ENCODE results near the gene HIRA. TPM values are rescaled to one million over a fixed set of nuclear protein-coding genes. Genes with fewer than 3 reads are reported as not detected.

The HIRA gene
- total RNA-seq, 1 experiment from 2014 or later: 15.1 TPM

DNA sequence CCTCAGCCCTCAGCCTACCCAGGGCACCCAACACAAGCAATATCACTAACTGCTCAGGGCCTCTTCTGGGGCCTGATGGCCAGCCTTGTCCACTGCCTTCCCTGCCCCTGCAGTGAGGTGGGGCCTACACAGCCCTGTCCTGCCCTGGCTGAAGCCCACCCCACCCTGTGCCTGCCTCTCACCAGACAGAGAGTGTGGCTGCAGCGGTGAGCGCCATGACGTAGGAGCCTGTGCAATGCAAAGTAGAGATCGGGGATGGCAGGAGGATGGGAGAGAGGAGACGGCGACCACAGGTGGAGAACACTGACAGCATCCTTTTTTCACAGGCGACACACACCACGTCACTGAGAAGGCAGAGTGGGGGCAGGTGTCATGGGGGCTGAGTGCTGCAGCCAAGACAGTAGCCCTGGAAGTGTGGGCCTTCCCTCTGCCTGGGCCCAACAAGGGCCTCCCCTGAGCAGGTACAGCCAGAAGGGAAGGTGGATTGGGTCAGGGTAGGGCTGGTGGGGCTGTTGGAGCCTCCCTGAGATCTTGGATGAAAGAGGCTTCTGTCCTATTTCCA lies 74.7 kb downstream of the HIRA start:
- no peak for DNase-seq (ENCODE audit: low read depth, low spot score)
- in situ Hi-C loops (cut with HindIII; ENCODE audit: low pct_unique_long_range_greater_than_20kb, low sequenced_read_pairs): no loop called here

- no peak for DNase-seq (ENCODE audit: low read depth, low spot score)
- in situ Hi-C loops (cut with HindIII; ENCODE audit: low pct_unique_long_range_greater_than_20kb, low sequenced_read_pairs): no loop called here
Observed at GRCh38 chr22:19355413-19356157, 75.9 kb downstream of the HIRA start.

- in situ Hi-C loops (cut with HindIII; ENCODE audit: low pct_unique_long_range_greater_than_20kb, low sequenced_read_pairs): no loop called here
- no peak for DNase-seq (ENCODE audit: low read depth, low spot score)
Observed at GRCh38 chr22:19354201-19354600, 77.3 kb downstream of the HIRA start.

- no peak for DNase-seq (ENCODE audit: low read depth, low spot score)
- in situ Hi-C loops (cut with HindIII; ENCODE audit: low pct_unique_long_range_greater_than_20kb, low sequenced_read_pairs): no loop called here
Observed at GRCh38 chr22:19353363-19354131, 78.0 kb downstream of the HIRA start.

DNA sequence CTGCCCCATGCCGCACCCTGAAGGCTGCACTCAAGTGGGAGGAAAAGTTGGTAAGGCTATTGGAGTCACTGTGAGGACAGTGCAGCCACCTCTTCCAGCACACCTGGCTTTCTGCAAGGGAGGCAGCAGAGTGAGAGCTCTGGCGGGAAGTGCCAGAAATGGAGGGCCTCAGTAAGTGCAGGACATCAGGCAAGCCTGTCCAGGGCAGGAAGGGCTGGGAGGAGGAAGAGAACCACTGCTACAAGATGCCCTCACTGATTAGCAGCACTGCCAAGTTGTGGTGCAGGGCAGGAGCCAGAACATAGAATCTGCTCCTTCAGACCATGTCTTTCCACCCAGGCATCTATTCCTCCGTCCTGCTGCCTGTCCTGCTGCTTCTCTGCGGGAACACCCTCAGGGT lies 78.8 kb downstream of the HIRA start:
- DNase-seq (ENCODE audit: low read depth, low spot score): no peak
- in situ Hi-C loops (cut with HindIII; ENCODE audit: low pct_unique_long_range_greater_than_20kb, low sequenced_read_pairs): no loop called here

DNA sequence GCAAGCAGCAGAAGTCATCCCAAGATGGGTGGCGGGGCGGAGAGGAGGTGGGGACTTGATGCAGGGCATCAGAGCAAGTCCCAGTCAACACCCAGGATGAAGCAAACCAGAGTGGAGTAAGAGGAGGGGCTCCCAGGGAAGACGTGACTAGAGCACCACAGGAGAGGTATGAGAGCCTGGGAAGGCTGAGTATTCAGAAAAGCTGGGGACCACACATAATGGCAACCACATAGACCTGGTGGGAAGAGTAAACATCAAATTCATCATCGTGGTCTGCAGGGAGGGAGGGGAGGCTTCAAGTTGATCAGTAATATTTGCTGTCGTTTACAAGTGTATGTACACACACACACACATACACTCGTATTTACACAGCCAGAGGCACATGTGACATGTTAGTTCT lies 79.3 kb downstream of the HIRA start:
- in situ Hi-C loops (cut with HindIII; ENCODE audit: low pct_unique_long_range_greater_than_20kb, low sequenced_read_pairs): no loop called here
- no peak for DNase-seq (ENCODE audit: low read depth, low spot score)

DNA sequence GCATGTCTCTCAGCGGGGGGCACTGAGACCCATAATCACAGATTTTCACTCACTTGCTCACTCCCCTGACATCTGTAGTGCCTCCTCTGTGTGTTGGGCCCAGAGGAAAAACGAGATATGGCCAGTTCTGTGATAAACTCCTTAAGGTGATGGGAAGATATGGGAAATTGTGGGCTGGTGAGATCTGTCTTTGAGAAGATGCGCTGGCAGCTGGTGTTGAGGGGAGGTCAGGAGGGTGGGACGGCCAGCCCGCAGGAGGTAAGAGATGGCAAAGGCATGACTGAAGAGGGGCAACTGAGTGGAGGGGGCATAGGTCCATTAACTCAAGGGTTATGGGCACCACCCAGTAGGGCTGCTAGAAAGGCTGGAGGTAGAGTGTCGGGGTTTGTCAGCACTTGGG lies 79.9 kb downstream of the HIRA start:
- DNase-seq (ENCODE audit: low read depth, low spot score): no peak
- in situ Hi-C loops (cut with HindIII; ENCODE audit: low pct_unique_long_range_greater_than_20kb, low sequenced_read_pairs): no loop called here

DNA sequence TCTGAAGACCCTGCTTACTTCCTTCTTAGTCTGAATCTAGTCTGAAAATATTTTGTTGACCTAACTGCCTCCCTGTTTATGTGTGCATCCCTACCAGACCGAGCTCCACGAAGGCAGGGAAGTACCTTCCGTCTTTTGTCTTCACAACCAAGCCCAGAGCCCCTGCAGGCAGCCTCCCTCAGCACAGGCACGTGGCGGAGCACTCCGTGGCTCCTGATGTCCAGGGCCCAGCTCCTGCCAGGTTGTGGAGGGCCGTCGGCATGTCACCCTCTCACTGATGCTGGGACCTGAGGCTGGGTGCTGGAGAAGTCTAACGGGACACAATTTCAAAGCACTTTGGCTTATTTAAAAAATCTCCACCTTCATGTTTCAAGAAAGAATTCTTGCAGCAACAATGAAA lies 80.6 kb downstream of the HIRA start:
- DNase-seq (ENCODE audit: low read depth, low spot score): no peak
- in situ Hi-C loops (cut with HindIII; ENCODE audit: low pct_unique_long_range_greater_than_20kb, low sequenced_read_pairs): no loop called here

DNA sequence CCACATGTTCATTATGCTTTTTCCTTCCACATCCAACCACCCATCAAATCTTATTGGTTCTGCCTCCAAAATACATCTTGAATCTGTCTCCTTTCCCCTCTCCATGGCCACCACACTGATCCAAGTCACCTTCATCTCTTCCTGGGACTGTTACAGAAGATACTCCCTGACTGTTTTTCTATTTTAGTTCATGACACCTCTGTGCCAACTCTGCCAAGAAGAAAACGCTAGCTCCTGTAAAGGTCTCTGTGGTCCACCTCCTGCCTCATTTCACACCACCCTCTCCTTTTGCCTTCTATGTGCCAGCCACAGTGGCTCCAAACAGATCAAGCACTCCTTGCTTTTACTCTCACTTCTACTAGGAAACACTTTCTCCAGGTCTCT lies 81.1 kb downstream of the HIRA start:
- in situ Hi-C loops (cut with HindIII; ENCODE audit: low pct_unique_long_range_greater_than_20kb, low sequenced_read_pairs): no loop called here
- DNase-seq (ENCODE audit: low read depth, low spot score): no peak

DNA sequence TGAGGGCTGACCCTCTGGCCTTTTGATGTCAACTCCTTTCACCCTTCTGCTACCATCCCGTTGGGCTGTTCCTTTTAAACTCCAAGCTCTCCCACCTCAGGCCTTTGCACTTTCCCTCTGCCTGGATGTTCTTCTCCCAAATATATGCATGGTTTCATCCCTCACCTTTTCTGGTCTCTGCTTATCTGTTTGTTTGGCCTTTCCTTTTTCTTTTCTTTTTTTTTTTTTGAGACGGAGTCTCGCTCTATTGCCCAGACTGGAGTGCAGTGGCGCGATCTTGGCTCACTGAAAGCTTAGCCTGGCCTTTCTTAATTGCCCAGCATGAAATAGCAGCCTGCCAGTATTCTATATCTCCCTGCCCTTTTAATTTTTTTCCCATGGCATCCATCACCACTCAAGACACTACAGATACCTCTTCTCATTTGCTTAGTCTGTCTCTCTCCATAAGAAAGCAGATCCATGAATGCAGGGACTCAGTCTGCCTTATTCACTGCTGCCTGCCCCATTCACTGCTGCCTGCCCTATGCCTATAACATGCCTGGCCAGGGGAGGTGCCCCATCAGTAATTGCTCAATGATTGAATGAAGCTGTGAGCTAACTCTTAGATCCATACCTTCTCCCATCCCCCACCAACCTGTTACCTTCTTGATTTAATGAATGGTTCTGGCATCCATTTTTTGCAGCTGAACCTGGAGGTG lies 81.6 kb downstream of the HIRA start:
- no peak for DNase-seq (ENCODE audit: low read depth, low spot score)
- in situ Hi-C loops (cut with HindIII; ENCODE audit: low pct_unique_long_range_greater_than_20kb, low sequenced_read_pairs): no loop called here

GRCh38 chr22:19346677-19347265 lies 84.8 kb downstream of the HIRA start:
- in situ Hi-C loops (cut with HindIII; ENCODE audit: low pct_unique_long_range_greater_than_20kb, low sequenced_read_pairs): no loop called here
- no peak for DNase-seq (ENCODE audit: low read depth, low spot score)

GRCh38 chr22:19344420-19344819 lies 87.1 kb downstream of the HIRA start:
- in situ Hi-C loops (cut with HindIII; ENCODE audit: low pct_unique_long_range_greater_than_20kb, low sequenced_read_pairs): no loop called here
- no peak for DNase-seq (ENCODE audit: low read depth, low spot score)

GRCh38 chr22:19343470-19343869 lies 88.1 kb downstream of the HIRA start:
- no peak for DNase-seq (ENCODE audit: low read depth, low spot score)
- in situ Hi-C loops (cut with HindIII; ENCODE audit: low pct_unique_long_range_greater_than_20kb, low sequenced_read_pairs): no loop called here

GRCh38 chr22:19341500-19341899 lies 90.0 kb downstream of the HIRA start:
- in situ Hi-C loops (cut with HindIII; ENCODE audit: low pct_unique_long_range_greater_than_20kb, low sequenced_read_pairs): no loop called here
- no peak for DNase-seq (ENCODE audit: low read depth, low spot score)

DNA sequence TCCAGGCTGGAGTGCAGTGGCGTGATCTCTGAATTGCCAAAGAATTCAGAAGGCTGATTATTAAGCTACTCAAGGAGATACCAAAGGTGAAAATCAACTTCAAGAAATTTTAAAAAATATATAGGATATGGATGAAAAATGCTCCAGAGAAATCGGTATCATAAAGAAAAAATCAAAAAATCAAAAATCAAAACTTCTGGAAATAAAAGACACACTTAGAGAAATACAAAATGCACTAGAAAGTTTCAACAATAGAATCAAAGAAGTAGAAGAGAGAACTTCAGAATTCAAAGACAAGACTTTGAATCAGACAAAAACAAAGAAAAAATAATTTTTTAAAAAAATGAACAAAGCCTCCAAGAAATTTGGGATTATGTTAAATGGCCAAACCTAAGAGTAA lies 94.4 kb downstream of the HIRA start:
- in situ Hi-C loops (cut with HindIII; ENCODE audit: low pct_unique_long_range_greater_than_20kb, low sequenced_read_pairs): no loop called here
- DNase-seq (ENCODE audit: low read depth, low spot score): no peak

DNA sequence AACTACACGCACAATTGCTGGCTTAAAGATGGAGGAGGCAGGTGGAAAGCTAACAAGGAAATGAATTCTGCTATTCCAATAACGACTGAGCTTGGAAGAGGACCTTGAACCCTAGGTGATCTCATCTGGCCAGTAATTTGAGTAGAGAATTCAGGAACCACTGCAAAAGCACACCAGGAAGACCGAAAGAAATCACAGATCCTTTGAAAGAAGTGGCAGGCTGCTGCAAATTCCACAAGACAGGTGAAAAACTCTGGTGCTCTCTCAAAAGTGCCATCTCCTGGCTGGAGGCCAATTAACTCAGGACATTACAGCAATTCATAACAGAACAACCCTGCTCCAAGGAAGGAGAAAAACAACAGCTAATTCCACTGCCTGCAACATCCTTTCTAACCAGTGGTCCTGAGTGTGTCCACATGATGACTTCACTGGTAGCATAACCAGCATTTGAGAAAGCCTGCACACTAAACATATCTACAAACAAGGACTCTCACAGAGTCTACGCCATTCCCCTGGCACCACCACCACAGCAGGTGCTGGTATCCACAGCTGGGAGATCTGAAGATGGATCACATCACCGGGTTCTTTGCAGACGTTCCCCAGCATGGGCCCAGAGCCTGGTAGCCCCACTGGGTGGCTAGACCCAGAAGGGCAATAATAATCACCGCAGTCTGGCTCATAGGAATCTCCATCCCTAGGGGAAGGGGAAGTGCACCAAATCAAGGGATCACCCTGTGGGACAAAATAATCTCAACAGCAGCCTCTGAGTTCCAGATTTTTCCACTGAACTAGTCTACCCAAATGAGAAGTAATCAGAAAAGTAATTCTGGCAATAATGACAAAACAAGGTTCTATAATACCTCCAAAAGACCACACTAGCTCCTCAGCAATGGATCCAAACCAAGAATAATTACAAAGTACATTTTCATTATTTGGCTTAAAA lies 95.1 kb downstream of the HIRA start:
- in situ Hi-C loops (cut with HindIII; ENCODE audit: low pct_unique_long_range_greater_than_20kb, low sequenced_read_pairs): no loop called here
- DNase-seq (ENCODE audit: low read depth, low spot score): no peak

GRCh38 chr22:19331975-19332374 lies 99.6 kb downstream of the HIRA start:
- in situ Hi-C loops (cut with HindIII; ENCODE audit: low pct_unique_long_range_greater_than_20kb, low sequenced_read_pairs): no loop called here
- no peak for DNase-seq (ENCODE audit: low read depth, low spot score)

Data from SK-MEL-5 (cell line).